IMR-90 (cell line): Measurements from ENCODE around the gene DNMT3A. TPM values are rescaled to one million over a fixed set of nuclear protein-coding genes. Genes with fewer than 3 reads are reported as not detected.

ENCODE experiments used
- ATAC-seq: fragments of 200-7000 bp; cut with Tn5 transposase; 2 replicates; pipeline ENCODE4 v1.9.1; 2020; ENCODE audit warnings: low read depth, mild to moderate bottlenecking, moderate library complexity
- BruUV-seq: library from RNA; stranded (reverse); fragments of 400-500 nt; replicated peaks from 2 replicates; lab custom pipeline; 2021; lab: Mats Ljungman, UMichigan
- CTCF ChIA-PET: fragments of 300-600 bp; formaldehyde crosslinking; extraction: SDS; loops from one replicate; lab custom pipeline; 2021; ENCODE audit warnings: antibody characterized with exemption; lab: Yijun Ruan, JAX
- POLR2A ChIA-PET: fragments of 300-600 bp; sonication (Branson Sonifier 250); formaldehyde crosslinking; loops from one replicate; lab custom pipeline; 2022; ENCODE audit warnings: antibody characterized with exemption; ENCODE audit not compliant: unreplicated experiment; lab: Charles Lee
- DNase-seq: peaks from one replicate; pipeline ENCODE4 v3.0.0; 2013
- H2AFZ ChIP-seq: replicated peaks from 2 replicates; pipeline ENCODE3; 2013; ENCODE audit warnings: low read length, mild to moderate bottlenecking; ENCODE audit not compliant: poor library complexity
- H2AK5ac ChIP-seq: 2 replicates; pipeline ENCODE4 v1.6.1; 2013; ENCODE audit warnings: low read depth, low read length, inconsistent platforms
- H2AK9ac ChIP-seq: replicated peaks from 2 replicates; pipeline ENCODE3; 2013; ENCODE audit warnings: mild to moderate bottlenecking, low read depth, low read length, moderate library complexity; ENCODE audit not compliant: poor library complexity
- H2BK120ac ChIP-seq: 2 replicates; pipeline ENCODE4 v1.6.1; 2013; ENCODE audit warnings: low read depth, low read length, inconsistent platforms
- H2BK15ac ChIP-seq: 3 replicates; pipeline ENCODE4 v1.6.1; 2013; ENCODE audit warnings: low read depth, low read length, inconsistent platforms
- H2BK20ac ChIP-seq: 2 replicates; pipeline ENCODE4 v1.6.1; 2013; ENCODE audit warnings: low read depth, mild to moderate bottlenecking, inconsistent platforms, low read length, moderate library complexity
- H2BK5ac ChIP-seq: 2 replicates; pipeline ENCODE4 v1.6.1; 2013; ENCODE audit warnings: mild to moderate bottlenecking, low read depth, low read length, inconsistent platforms; ENCODE audit not compliant: poor library complexity, severe bottlenecking
- H3K14ac ChIP-seq: replicated peaks from 2 replicates; pipeline ENCODE4 v1.6.1; 2013; ENCODE audit warnings: low read depth, low read length, inconsistent platforms
- H3K18ac ChIP-seq: 2 replicates; pipeline ENCODE4 v1.6.1; 2013; ENCODE audit warnings: low read depth, low read length, control low read depth
- H3K23ac ChIP-seq: 2 replicates; pipeline ENCODE4 v1.6.1; 2013; ENCODE audit warnings: low read depth, low read length, inconsistent platforms
- H3K27ac ChIP-seq: 2 replicates; pipeline ENCODE4 v1.5.1; 2013; ENCODE audit warnings: mild to moderate bottlenecking, control low read depth, low read length; ENCODE audit not compliant: insufficient read depth
- H3K27me3 ChIP-seq: 2 replicates; pipeline ENCODE4 v1.6.1; 2013; ENCODE audit warnings: low read length; ENCODE audit not compliant: control insufficient read depth, insufficient read depth
- H3K36me3 ChIP-seq: 2 replicates; pipeline ENCODE4 v1.6.1; 2013; ENCODE audit warnings: low read length, mixed read lengths; ENCODE audit not compliant: control insufficient read depth, insufficient read depth
- H3K4ac ChIP-seq: 2 replicates; pipeline ENCODE4 v1.6.1; 2013; ENCODE audit warnings: low read depth, low read length, inconsistent platforms
- H3K4me1 ChIP-seq: 2 replicates; pipeline ENCODE4 v1.6.1; 2013; ENCODE audit warnings: low read length, mixed read lengths; ENCODE audit not compliant: control insufficient read depth, insufficient read depth
- H3K4me2 ChIP-seq: 2 replicates; pipeline ENCODE4 v1.6.1; 2013; ENCODE audit warnings: low read depth, mild to moderate bottlenecking, control low read depth, low read length, moderate library complexity
- H3K4me3 ChIP-seq: 2 replicates; pipeline ENCODE4 v1.5.1; 2013; ENCODE audit warnings: low read depth, mild to moderate bottlenecking, control low read depth, low read length, moderate library complexity; ENCODE audit not compliant: insufficient read depth
- H3K56ac ChIP-seq: 2 replicates; pipeline ENCODE4 v1.6.1; 2013; ENCODE audit warnings: low read length, inconsistent platforms; ENCODE audit not compliant: insufficient read depth; ENCODE audit errors: extremely low read depth
- H3K79me1 ChIP-seq, 2 experiments: 2 replicates each; pipeline ENCODE4 v1.6.1; 2013; ENCODE audit warnings: low read length in 2 of 2, inconsistent platforms in 1 of 2, low read depth in 1 of 2
- H3K9ac ChIP-seq: 2 replicates; pipeline ENCODE4 v1.6.1; 2013; ENCODE audit warnings: low read depth, low read length, control low read depth
- H3K9me1 ChIP-seq: 2 replicates; pipeline ENCODE4 v1.6.1; 2013; ENCODE audit warnings: low read length, inconsistent platforms; ENCODE audit not compliant: insufficient read depth
- H3K9me3 ChIP-seq: 2 replicates; pipeline ENCODE4 v1.6.1; 2013; ENCODE audit warnings: low read length; ENCODE audit not compliant: control insufficient read depth, insufficient read depth
- H4K20me1 ChIP-seq: 2 replicates; pipeline ENCODE4 v1.6.1; 2013; ENCODE audit warnings: low read length, inconsistent platforms; ENCODE audit not compliant: insufficient read depth
- H4K5ac ChIP-seq: 2 replicates; pipeline ENCODE4 v1.6.1; 2013; ENCODE audit warnings: mild to moderate bottlenecking, low read depth, low read length, control low read depth
- H4K8ac ChIP-seq, 2 experiments: 2 replicates each; pipeline ENCODE4 v1.6.1; 2013; ENCODE audit warnings: low read depth in 2 of 2, low read length in 2 of 2, control low read depth in 1 of 2, inconsistent platforms in 1 of 2
- H4K91ac ChIP-seq: 2 replicates; pipeline ENCODE4 v1.6.1; 2013; ENCODE audit warnings: low read depth, low read length, inconsistent platforms; ENCODE audit not compliant: insufficient read depth
- BHLHE40 ChIP-seq: fragments of 150-350 bp; IDR thresholded peaks from 2 replicates; pipeline ENCODE4 v1.6.1; 2016; ENCODE audit warnings: mild to moderate bottlenecking, low read depth, low read length
- CEBPB ChIP-seq: IDR thresholded peaks from 2 replicates; pipeline ENCODE4 v1.6.1; 2012; ENCODE audit warnings: low read depth, low read length, improper control_type of control experiment
- CTCF ChIP-seq: conservative IDR thresholded peaks from 2 replicates; pipeline ENCODE4 v1.5.1; 2012; ENCODE audit warnings: mild to moderate bottlenecking, low read depth, low read length, improper control_type of control experiment
- ELK1 ChIP-seq: fragments of 150-350 bp; IDR thresholded peaks from 2 replicates; pipeline ENCODE4 v1.6.1; 2016; ENCODE audit warnings: low read depth, mild to moderate bottlenecking, low read length, moderate library complexity, borderline replicate concordance
- FOS ChIP-seq: fragments of 150-350 bp; IDR thresholded peaks from 2 replicates; pipeline ENCODE4 v1.6.1; 2016; ENCODE audit warnings: low read depth, low read length
- MAFK ChIP-seq: IDR thresholded peaks from 2 replicates; pipeline ENCODE4 v1.6.1; 2012; ENCODE audit warnings: low read depth, low read length, improper control_type of control experiment
- MXI1 ChIP-seq: IDR thresholded peaks from 2 replicates; pipeline ENCODE4 v1.6.1; 2012; ENCODE audit warnings: low read depth, mild to moderate bottlenecking, low read length, moderate library complexity, borderline replicate concordance
- NFE2L2 ChIP-seq: fragments of 150-350 bp; IDR thresholded peaks from 2 replicates; pipeline ENCODE4 v1.6.1; 2016; ENCODE audit warnings: low read depth, mild to moderate bottlenecking, low read length
- POLR2A ChIP-seq: IDR thresholded peaks from 2 replicates; pipeline ENCODE4 v1.6.1; 2012; ENCODE audit warnings: mild to moderate bottlenecking, low read depth, low read length
- RAD21 ChIP-seq: IDR thresholded peaks from 2 replicates; pipeline ENCODE4 v1.6.1; 2012; ENCODE audit warnings: low read length, improper control_type of control experiment
- RCOR1 ChIP-seq: IDR thresholded peaks from 2 replicates; pipeline ENCODE4 v1.6.1; 2012; ENCODE audit warnings: mild to moderate bottlenecking, low read length, improper control_type of control experiment; ENCODE audit not compliant: insufficient replicate concordance
- RFX5 ChIP-seq: IDR thresholded peaks from 2 replicates; pipeline ENCODE4 v1.8.0; 2012; ENCODE audit warnings: low read depth, mild to moderate bottlenecking, low read length, moderate library complexity
- SMC3 ChIP-seq: fragments of 150-350 bp; IDR thresholded peaks from 2 replicates; pipeline ENCODE4 v1.6.1; 2016; ENCODE audit warnings: low read depth, mild to moderate bottlenecking, antibody characterized with exemption, low read length, moderate library complexity
- WGBS, 2 experiments: methylation state at CpG; one replicate each; pipeline versions ENCODE4 v1.1.5 to v1.1.7; 2013; ENCODE audit warnings: missing lambda C conversion rate in 2 of 2; ENCODE audit not compliant: insufficient read length in 1 of 2; ENCODE audit errors: extremely low coverage in 2 of 2; 5-methylcytosine and 5-hydroxymethylcytosine counted together
- dilution Hi-C: fragments of 300-500 bp; cut with HindIII; formaldehyde crosslinking; loops from one replicate; pipeline ENCODE4 v1.14.3; 2018; ENCODE audit warnings: low sequenced_read_pairs; ENCODE audit not compliant: unreplicated experiment
- in situ Hi-C: fragments of 300-500 bp; cut with MboI; formaldehyde crosslinking; loops from 3 replicates; pipeline ENCODE4 v1.14.3; 2019; ENCODE audit warnings: low sequenced_read_pairs, inconsistent platforms, mixed read lengths
- intact Hi-C: fragments of 100-400 bp; cut with micrococcal nuclease; formaldehyde crosslinking; loops from 2 replicates; pipeline ENCODE4 v1.10.0; 2022
- polyA plus RNA-seq, 3 experiments: library from polyadenylated mRNA; depleted of rRNA; stranded (reverse); fragments of >200 nt; gene quantifications; 2 replicates each; pipeline ENCODE4 v1.2.3, GENCODE V29; 2012; ENCODE audit warnings: low replicate concordance in 1 of 3
- total RNA-seq: library from RNA; depleted of rRNA; stranded (reverse); fragments of >200 nt; gene quantifications from 2 replicates; pipeline ENCODE4 v1.2.3, GENCODE V29; 2012
- TF ChIP-seq, protein P1 (sequence below): fragments of 150-350 bp; IDR thresholded peaks from 2 replicates; pipeline ENCODE4 v1.6.1; 2017; ENCODE audit warnings: mild to moderate bottlenecking, antibody characterized with exemption, low read length, low read depth

Gene DNMT3A
- total and polyA plus RNA-seq, 2 of the 4 experiments (the other 2 are of a cell fraction): 4.4 to 9.7 TPM

GRCh38 chr2:25369439-25369838 is 27.7 kb upstream of the DNMT3A start:
- no peak overlapping the region for H2BK15ac ChIP-seq
- no peak overlapping the region for H4K8ac ChIP-seq
- no peak overlapping the region for H3K4me2 ChIP-seq
- ChIA-PET CTCF (no interaction called here), POLR2A (no interaction called here)
- H3K23ac ChIP-seq: no peak overlapping the region
- no peaks in the 10 kb centered on the region for H4K20me1 ChIP-seq
- no peaks in the 10 kb centered on the region for H3K4me1 ChIP-seq
- peaks cover 4% of the 10 kb centered on the region for H3K27me3 ChIP-seq
- H3K4ac ChIP-seq: no peak overlapping the region
- no peak overlapping the region for H2BK5ac ChIP-seq
- no peak overlapping the region for H3K9ac ChIP-seq
- H2AK5ac ChIP-seq: no peak overlapping the region
- in situ Hi-C loops: no loop called here
- TF ChIP-seq MAFK (no peak), MXI1 (no peak), SMC3 (no peak), RCOR1 (no peak), RAD21 (no peak), POLR2A (no peak), ELK1 (no peak), CEBPB (no peak), FOS (no peak), NFE2L2 (no peak), CTCF (no peak), RFX5 (no peak), BHLHE40 (no peak)
- TF ChIP-seq, protein P1, sequence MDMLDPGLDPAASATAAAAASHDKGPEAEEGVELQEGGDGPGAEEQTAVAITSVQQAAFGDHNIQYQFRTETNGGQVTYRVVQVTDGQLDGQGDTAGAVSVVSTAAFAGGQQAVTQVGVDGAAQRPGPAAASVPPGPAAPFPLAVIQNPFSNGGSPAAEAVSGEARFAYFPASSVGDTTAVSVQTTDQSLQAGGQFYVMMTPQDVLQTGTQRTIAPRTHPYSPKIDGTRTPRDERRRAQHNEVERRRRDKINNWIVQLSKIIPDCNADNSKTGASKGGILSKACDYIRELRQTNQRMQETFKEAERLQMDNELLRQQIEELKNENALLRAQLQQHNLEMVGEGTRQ: no peak
- dilution Hi-C loops: no loop called here
- H3K18ac ChIP-seq: no peak overlapping the region
- ATAC-seq (no peak), DNase-seq (no peak)
- H2AK9ac ChIP-seq: no peak overlapping the region
- H3K27ac ChIP-seq: no peak overlapping the region
- intact Hi-C loops: no loop called here
- H3K56ac ChIP-seq: no peak overlapping the region
- H2BK120ac ChIP-seq: no peak overlapping the region
- no peaks in the 10 kb centered on the region for H3K9me3 ChIP-seq
- H3K14ac ChIP-seq: no peak overlapping the region
- H3K9me1 ChIP-seq: no peaks in the 10 kb centered on the region
- no TSS peak for BruUV-seq
- H2BK20ac ChIP-seq: no peak overlapping the region
- H4K91ac ChIP-seq: no peak overlapping the region
- H4K5ac ChIP-seq: no peak overlapping the region
- H3K4me3 ChIP-seq: no peak overlapping the region
- no peaks in the 10 kb centered on the region for H3K36me3 ChIP-seq
- no peak overlapping the region for H2AFZ ChIP-seq
- no CpG with 5 or more reads among the region's 4 CpGs for WGBS, 2 experiments
- no peaks in the 10 kb centered on the region for H3K79me1 ChIP-seq
